ENCODE results near the gene ARHGAP26.
"Not testable (repeated sequence)": the region's sequence is repeated elsewhere in the genome, so short reads cannot be mapped to it uniquely, and the experiment has no call there.

ARHGAP26 gene

DNA sequence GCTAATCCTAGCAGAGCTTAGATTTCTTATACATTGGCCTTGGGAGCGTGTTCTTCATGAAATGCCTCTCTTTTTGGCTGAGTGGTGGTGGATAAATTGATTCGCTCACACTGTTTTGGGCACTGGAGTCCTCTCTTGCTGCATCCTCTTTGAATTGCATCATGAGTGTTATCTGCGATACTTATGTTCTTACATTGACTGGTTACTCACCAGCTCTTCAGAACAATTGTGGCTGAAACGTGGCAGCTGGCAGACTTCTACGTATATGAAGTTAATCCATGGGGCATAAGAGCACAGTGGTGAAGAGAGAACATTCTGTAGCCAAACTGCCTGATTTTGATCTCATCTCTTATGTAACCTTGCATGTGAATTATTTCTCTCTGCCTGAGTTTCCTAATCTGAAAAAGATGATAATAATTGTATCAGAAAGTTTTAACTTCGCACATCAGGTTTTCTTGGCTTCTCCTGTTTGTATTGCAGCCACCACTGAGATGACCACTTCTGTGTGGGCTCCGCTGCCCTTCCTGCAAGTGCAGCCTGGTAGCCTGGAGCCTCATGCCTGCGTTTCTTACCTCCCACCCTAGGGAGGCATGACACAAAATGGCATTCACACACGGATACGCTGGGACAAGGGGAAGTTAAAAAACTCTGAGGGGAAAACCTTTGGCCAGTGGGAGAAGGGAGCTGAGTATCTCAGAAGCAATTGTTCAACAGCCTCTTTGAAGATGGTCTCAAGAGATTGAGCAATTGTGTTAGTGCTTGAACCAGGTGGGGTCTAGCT lies 295.2 kb downstream of the ARHGAP26 start:
- no peak for DNase-seq (ENCODE audit: low spot score)

DNA sequence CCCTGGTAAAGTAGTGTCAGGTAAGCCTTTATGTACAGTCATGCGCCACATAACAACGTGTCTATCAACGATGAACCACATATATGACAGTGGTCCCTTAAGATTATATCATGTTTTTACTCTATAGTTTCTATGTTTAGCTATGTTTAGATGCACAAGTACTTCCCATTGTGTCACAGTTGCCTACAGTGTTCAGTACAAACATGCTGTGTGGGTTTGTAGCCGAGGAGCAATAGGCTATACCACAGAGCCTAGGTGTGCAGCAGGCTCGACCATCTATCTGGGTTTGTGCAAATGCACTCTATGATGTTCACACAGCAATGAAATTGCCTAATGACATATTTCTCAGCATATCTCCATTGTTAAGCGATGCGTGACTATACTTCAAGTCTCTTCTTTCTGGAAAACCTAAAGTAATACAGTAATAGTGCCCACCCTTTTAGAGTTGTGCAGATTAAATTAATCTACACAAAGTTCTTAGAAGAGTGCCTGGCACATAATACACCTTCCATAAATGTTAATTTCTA lies 295.9 kb downstream of the ARHGAP26 start:
- DNase-seq (ENCODE audit: low spot score) = no peak

DNA sequence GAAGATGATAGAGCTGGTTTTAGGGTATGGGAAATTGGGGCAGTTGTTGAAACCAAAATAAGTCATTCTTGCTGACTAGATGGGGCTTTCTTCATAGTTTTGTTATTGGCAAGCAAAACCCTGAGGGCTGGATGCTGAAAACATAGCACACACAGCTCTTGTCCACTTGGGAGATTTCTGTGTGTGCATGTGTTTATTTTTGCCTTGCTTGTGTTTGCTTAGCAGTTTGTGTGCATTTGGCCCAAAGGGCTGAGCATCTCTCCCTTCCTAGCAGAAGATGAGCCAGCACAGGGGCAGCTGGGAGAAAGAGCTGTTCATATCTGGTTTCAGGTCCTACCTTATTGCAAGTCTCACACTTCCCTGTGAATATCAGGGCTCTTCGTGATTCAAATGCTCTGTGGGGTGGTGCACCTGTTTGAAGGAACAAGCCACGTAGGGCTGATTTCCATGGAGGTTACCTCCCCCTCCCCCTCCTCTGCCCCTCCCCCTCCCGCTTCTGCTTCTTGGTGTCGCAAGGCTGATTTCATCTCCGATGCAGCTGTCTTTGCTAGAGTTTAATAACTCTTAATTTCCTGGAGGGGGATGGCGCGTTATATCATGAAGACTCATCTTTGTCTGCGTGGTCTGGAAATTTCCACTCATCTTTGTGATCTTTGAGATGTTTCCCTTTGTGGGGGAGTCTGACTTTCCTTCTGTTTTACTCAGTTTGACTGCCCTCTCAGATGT lies 296.5 kb downstream of the ARHGAP26 start:
- DNase-seq (ENCODE audit: low spot score) = no peak

DNA sequence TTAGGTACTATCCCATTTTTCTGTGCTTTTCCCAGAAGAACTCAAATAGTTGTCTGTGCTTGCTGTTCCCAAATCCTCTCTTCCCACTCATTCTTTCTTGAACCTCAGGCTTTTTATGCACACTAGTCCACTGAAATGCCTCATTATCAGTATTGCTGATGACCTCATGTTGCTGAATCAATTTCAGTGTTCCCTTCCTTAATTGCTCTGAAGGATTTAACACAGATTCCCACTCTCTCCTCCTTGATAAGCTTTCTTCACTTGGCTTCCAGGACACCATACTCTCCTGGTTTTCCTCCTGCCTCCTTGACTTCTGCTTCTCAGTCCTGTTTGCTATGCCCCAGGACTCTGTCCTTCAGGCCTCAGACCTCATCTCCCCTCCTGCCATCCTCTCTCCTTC lies 298.5 kb downstream of the ARHGAP26 start:
- DNase-seq (ENCODE audit: low spot score) = no peak

DNA sequence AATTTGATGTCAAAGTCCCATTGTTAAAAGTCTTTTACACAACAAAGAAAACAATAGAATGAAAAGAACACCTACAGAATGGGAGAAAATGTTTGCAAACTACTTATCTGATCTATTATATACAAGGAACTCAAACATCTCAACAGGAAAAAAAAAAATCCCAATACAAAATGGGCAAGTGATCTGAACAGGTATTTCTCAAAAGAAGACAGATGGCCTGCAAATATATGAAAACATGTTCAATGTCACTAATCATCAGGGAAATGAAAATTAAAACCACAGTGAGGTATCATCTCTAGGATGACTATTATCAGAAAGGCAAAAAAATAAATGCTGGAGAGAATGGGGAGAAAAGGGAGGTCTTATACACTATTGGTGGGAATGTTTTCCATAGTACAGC lies 301.8 kb downstream of the ARHGAP26 start:
- DNase-seq (ENCODE audit: low spot score) = no peak

DNA sequence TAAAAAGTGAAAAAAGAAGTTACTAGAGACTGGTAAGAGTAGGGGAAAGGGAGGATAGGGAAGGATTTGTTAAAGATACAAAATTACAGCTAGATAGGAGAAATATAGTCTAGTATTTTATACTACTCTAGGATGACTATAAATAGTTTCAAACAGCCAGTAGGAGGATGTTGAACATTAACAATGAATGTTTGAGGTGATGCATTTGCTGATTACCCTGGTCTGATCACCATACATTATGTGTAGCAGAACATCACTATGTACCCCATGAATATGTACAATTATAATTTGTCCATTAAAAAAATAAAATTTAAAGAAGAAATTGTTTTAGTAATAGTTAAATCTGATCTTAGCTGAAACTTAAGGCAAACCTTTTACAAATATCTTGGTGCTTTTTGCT lies 302.6 kb downstream of the ARHGAP26 start:
- DNase-seq (ENCODE audit: low spot score) = no peak

DNA sequence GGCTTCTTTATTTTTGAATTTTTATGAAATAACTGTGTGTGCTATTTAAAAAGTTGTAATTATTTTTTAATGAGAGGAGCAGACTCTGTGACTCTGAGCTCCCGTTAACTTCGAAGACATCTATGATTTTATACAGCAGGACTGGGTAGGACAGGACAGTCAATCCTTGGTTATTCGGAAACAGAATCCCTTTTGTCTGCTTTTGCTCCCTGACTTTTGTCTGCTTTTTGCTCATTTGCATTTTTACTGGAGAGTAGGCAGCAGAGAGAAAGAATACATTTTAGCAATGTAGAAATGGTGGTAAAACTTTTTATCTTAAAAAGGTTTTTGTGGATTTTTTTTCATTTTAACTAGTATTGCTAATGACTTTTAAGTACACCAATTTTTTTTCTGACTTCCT lies 303.6 kb downstream of the ARHGAP26 start:
- DNase-seq (ENCODE audit: low spot score) = no peak

DNA sequence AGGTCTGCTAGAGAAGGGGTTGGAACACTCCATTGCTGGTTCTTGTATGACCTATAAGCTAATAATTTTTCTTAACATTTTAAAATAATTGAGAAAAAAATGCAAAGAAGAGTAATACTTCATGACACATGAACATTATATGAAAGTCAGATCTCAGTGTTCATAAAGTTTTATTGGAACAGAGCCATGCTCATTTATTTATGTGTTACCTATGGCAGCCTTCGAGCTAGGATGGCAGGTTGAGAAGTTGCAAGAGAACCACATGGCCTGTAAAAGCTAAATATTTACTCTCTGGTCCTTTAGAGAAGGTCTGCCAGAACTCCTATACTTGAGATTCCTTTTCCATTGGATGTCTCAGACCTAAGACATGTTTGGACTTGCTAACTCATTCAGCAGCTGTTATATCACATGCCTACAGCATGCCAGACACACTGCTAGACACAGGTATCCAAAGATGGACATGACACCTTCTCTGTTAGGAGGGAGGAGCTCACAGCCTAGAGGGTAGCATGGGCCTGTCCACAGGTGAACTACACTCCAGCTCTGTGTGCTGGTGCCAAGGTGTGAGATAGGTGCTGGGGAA lies 304.3 kb downstream of the ARHGAP26 start:
- no peak for DNase-seq (ENCODE audit: low spot score)

DNA sequence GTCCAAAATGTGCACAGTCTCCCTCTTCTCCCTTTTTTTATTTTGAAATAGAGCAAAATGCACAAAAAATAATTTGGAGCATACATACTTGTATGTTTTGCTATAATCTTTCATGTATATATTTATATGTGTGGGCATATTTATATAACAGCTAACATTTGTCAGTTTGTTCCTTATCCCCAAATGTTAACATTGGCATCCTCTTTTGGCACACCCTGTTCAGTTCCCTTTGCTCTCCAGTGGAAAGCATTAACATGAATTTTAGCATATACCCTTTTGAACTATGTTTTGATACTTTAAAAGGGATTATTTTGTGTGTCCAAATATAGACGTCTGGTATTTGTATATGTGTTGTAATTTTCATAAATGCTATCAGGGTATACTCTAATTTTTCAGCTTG lies 306.2 kb downstream of the ARHGAP26 start:
- DNase-seq (ENCODE audit: low spot score) = no peak

DNA sequence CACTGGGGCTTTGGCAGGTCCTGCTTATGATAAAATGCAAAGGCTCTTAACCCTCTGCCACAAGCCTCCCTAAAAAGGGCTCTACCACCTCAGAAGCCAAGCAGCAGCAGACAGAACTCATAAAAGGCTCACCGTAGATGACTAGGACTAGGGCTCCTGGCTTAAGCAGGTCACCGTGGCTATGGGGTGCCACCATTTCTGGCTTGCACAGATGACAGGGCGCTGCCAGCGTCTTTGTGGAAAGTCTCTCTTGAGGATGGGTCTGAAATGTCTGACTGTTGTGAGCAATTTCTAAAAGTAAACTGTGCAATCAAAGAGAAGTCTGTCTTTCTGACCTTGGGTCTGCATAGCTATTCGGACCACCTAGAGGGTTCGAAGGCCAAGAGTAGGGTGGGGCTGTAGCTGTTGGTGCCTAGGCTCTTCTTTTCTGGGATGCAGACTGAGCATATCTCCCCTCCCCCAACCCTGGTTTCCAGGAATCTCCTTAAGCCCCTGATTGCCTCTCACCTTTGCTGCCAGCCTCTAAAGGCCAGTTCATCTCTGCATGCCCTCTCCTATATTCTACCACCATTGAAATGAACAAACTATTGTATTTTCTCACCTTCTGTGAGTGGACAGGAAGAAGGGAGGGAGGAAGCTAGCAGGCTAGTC lies 307.4 kb downstream of the ARHGAP26 start:
- no peak for DNase-seq (ENCODE audit: low spot score)

DNA sequence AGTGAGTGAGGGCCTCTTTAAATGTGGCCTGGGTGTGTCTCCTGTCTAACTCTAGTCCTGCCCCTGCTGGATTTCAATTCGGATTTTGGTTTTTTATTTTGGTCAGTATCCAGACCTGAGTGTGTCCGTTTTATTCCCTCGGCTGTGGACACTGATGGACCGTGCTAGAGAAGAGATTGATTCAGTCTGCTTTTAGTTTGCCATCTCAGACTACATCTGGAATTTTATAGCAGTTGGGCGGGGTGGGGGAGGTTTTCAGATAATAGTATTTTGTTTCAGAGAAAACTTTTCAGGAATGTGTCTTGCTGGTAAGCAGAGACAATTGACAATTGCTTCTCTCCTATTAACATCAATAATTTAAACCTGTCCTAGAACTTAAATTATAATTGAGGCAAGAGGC lies 308.1 kb downstream of the ARHGAP26 start:
- no peak for DNase-seq (ENCODE audit: low spot score)

DNA sequence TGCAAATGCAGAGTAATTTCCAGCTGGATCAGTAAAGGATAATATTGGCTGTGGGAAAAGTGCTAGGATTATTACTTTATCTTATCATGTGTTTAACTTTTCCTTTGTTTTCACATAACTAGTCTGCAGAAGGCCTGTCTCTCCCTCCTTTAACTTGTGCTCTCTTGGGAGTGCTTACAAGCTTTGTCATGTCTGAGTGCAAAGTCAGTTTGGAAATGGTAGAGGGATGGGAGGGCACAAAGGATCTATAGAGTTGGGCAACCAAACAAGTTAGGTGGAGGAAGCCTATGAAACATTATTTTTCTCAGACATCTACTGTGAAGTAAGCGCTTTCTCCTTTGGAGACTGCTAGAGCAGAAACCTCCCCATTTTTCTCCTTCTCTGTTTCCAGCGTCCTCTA lies 308.8 kb downstream of the ARHGAP26 start:
- DNase-seq (ENCODE audit: low spot score) = no peak

DNA sequence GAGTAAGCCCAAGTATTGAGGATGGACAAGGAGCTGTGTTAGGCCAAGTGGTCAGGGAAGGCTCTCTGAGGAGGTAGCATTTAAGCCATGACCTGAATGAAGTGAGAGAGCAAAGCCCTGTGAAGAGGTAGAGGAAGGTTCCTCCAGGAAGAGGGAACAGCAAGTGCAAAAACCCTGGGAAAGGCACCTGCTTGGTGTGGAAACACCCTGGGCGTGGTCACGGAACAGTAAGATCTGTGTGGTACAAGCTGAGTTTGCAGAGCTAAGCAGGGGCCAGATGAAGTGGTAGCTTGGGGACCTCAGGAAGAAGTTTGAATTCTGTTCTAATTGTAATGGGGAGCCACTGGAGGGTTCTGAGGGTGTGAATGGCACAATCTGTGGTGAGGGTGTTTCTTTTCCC lies 310.2 kb downstream of the ARHGAP26 start:
- no peak for DNase-seq (ENCODE audit: low spot score)

DNA sequence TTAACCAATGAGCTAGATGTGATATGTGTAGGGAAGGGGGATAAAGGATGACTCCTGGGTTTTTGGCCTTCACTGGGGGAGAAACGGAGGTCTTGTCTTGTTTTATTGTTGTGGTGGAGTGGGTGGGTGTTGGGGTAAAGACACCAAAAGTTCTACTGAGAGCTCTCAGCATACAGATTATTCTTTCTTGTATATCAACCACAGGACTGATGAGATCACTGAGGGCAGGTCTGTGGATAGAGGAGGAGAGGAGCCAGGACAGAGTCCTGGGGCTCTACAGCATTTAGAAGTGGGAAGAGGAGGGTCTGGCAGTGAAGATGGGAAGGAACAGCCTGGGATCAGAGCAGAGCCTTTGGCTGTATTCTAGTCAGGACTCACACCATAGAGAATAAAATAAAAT lies 310.8 kb downstream of the ARHGAP26 start:
- DNase-seq (ENCODE audit: low spot score) = no peak

DNA sequence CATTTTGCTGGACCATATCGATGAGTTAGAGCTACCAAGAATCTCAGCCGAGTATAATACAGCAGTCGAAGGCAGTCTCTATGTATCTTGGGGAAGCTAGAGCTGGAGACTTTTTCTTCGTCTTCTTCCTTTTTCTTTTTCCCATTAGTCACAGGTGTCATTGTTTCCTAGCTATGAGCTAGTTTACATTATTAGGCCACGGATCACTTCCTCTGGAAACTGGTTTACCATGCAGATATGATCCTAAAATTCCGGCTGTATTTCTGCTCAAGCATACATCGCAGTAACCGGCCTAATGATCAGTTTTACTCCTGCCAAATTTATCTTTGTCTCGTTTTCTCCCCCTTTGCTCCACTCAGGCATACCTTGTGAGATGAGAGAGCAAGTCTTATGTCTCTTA lies 312.8 kb downstream of the ARHGAP26 start:
- DNase-seq (ENCODE audit: low spot score) = no peak

DNA sequence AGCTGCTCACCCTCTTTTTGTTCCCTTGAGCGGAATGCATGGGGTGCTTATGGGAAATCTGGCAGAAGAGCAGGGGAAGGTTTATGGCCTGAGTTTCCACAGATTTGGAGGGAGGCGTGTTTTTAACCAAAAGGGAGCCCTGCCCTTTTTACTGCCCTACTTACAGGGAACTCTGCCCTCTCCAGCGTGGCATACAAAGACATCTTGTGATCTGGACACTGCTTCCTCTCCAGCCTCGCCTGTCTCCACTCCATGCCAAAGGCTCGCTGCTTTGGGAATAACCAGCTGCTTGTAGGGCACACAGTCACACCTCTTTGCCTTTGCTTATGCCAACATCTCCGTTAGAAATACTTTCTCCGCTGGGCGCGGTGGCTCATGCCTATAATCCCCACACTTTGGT lies 314.2 kb downstream of the ARHGAP26 start:
- no peak for DNase-seq (ENCODE audit: low spot score)

DNA sequence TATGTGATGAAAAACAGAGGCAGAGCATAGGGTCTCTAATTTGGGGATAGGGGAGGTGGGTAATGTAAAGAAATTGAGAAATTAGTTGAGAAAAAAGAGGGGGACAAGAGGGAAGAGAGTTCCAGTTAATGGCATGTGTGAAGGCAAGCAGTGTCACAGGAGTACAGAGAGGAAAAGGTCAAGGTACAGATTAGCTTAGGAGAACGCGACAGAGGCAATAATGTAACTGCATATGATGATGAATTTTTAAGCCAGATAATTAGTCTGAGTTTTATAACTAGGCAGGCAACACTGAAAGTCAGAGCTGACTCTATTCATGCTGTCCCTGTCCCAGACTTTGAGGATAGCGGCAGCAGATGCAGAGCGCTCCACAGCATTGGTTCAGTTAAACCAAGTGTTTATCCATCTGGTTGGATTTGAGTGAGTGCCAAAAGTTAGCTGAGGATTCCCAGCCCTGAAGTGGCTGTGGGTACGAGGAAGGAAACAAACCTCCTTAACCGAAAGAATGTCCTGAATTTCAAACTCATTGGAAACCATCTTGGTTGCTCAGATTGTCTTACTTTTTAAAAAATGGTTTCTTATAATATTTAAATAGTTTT lies 315.2 kb downstream of the ARHGAP26 start:
- DNase-seq (ENCODE audit: low spot score) = no peak

DNA sequence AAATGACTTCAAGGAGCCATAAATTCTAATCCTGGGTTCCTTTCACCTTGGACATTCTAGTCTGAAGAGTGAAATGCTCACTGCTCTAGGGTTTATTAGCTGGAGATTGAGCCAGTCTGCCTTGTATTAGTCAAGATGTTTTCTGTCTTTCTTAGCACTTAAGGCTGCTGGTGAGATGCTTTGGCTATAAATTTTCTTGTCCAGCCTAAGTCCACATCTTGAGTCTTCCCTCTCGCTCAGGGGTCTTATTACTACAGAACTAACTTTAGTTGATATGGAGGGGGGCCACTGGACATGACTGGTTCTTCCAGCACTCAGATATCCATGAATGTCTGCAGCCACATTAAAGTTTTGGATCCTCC lies 316.4 kb downstream of the ARHGAP26 start:
- no peak for DNase-seq (ENCODE audit: low spot score)

DNA sequence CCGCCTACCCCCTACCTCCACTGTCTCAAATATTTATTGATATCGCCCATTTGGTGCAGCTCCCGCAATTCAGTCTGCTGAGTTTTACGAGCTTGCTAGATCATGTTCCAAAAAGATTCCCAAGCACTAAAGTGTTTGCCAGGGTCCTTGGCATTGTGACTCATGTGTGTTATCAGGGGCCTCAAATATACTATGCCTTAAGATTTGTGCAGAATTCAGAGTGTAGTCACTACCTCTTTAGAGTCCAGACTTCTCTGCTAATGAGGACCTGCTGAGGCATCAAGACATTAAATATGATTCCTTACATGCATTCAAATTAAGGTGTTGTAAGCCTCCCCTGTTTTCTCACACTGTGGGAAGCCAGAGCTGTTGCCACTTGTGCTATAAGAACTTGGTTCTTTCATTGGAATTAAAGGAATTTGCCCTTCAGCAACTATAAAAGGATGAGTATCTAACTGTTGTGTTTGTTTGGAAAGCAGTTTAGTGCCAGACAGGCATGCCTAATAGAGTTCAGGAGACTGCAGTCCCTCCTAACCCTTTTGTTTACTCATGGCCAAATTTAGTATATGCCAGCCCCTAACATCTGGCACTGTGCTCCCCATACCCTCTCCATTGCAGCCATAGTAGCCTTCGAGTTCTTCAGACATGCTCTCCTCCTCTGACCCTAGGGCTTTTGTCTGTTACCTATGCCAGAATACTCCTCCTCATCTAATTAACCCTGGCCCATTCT lies 316.9 kb downstream of the ARHGAP26 start:
- DNase-seq (ENCODE audit: low spot score) = no peak

DNA sequence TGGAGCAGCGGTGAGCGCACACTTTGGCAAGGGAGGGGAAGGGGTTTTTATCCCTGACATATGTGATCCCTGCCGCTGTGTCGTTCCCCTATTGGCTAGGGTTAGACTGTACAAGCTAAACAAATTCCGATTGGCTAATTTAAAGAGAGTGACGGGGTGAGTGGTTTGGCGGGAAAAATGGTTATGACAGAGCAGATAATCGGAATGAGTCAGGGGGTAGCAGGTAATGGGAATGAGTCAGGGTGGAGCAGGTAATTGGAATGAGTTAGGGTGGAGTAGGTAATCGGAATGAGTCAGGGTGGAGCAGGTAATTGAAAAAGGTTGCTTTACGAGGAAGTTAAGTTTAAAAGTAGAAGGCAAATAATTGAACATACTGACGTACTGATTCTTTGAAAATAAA lies 318.5 kb downstream of the ARHGAP26 start:
- not testable (repeated sequence) for DNase-seq (ENCODE audit: low spot score)

DNA sequence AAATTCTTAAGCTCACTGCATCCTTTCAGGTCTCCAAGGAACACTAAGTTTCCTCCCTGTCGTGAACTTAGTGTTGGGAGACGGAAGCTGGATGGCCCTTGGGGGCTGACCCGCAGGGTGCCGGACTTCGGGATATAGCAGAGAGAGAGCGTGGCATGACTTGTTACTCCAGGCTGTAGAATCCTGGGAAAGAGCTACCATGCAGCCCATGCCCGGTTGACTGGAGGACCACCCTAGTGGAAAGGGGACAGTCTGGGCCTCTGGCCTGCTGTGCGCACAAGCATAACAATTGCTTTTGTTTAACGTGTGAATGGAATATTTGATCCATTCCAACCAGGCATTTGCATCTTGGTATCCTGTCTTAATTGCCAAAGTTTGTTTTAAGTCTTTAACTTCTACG lies 319.9 kb downstream of the ARHGAP26 start:
- DNase-seq (ENCODE audit: low spot score) = not testable (repeated sequence)

Measured in ecto neural progenitor cell (in vitro differentiated cells).